Spinal cord (tissue), 10 donors: ENCODE data around the gene SCN2A. TPM values are rescaled to one million over a fixed set of nuclear protein-coding genes. Genes with fewer than 3 reads are reported as not detected.

Experiments
- DNase-seq, 6 donors: peaks; one replicate each; pipeline versions ENCODE4 v3.0.0 to v3.0.0-alpha.2; 2013 to 2015; ENCODE audit warnings: low spot score in 6 of 6, low read depth in 4 of 6
- H3K27ac ChIP-seq: one replicate; pipeline ENCODE4 v1.5.1; 2013; ENCODE audit warnings: low read depth, low read length, control low read depth
- H3K27me3 ChIP-seq: one replicate; pipeline ENCODE4 v1.6.1; 2013; ENCODE audit warnings: low read length; ENCODE audit not compliant: control insufficient read depth, insufficient read depth
- H3K36me3 ChIP-seq: one replicate; pipeline ENCODE4 v1.6.1; 2013; ENCODE audit warnings: low read length; ENCODE audit not compliant: control insufficient read depth, insufficient read depth
- H3K4me1 ChIP-seq: one replicate; pipeline ENCODE4 v1.6.1; 2013; ENCODE audit warnings: low read length; ENCODE audit not compliant: control insufficient read depth, insufficient read depth
- H3K4me3 ChIP-seq: one replicate; pipeline ENCODE4 v1.5.1; 2013; ENCODE audit warnings: low read depth, low read length, control low read depth
- H3K9me3 ChIP-seq: one replicate; pipeline ENCODE4 v1.6.1; 2013; ENCODE audit warnings: low read length; ENCODE audit not compliant: control insufficient read depth, insufficient read depth
- WGBS: methylation state at CpG from one replicate; pipeline ENCODE4 v1.1.5; 2013; ENCODE audit warnings: missing lambda C conversion rate; ENCODE audit not compliant: insufficient coverage; 5-methylcytosine and 5-hydroxymethylcytosine counted together
- polyA plus RNA-seq, 2 donors: library from polyadenylated mRNA; unstranded; fragments of 120-200 nt; gene quantifications; one replicate each; pipeline ENCODE4 v1.2.1, GENCODE V29; 2013; ENCODE audit not compliant: insufficient read length in 2 of 2
- total RNA-seq, 2 donors: library from RNA; depleted of rRNA in 1 of 2; stranded (reverse); fragments of 120-200 nt in 1 of 2; fragments of >200 nt in 1 of 2; gene quantifications; one replicate each; pipeline versions ENCODE4 v1.2.3 to v1.2.4, GENCODE V29; 2013 to 2014
- donor health status: healthy.

The SCN2A gene
- total and polyA plus RNA-seq, 4 donors: 24.2 to 107 (median 51.4) TPM

- no peaks in the 10 kb centered on the region for H3K9me3 ChIP-seq
- H3K27ac ChIP-seq: no peak overlapping the region
- H3K4me1 ChIP-seq: no peaks in the 10 kb centered on the region
- H3K36me3 ChIP-seq: no peaks in the 10 kb centered on the region
- H3K27me3 ChIP-seq: no peaks in the 10 kb centered on the region
- WGBS: no CpG with 5 or more reads among the region's 2 CpGs
- DNase-seq: no peak
- no peak overlapping the region for H3K4me3 ChIP-seq
Observed at GRCh38 chr2:165357758-165358157, 118.5 kb downstream of the SCN2A start.

GRCh38 chr2:165361514-165361913, 122.3 kb downstream of the SCN2A start:
- H3K9me3 ChIP-seq: no peaks in the 10 kb centered on the region
- no CpG with 5 or more reads among the region's 4 CpGs for WGBS
- no peak overlapping the region for H3K4me3 ChIP-seq
- H3K4me1 ChIP-seq: no peaks in the 10 kb centered on the region
- no peak overlapping the region for H3K27ac ChIP-seq
- no peaks in the 10 kb centered on the region for H3K27me3 ChIP-seq
- no peak for DNase-seq
- peaks cover 2% of the 10 kb centered on the region for H3K36me3 ChIP-seq

- Histone ChIP-seq H3K27me3 (no peaks in the 10 kb centered on the region), H3K27ac (no peak overlapping the region), H3K4me1 (no peaks in the 10 kb centered on the region), H3K4me3 (no peak overlapping the region), H3K36me3 (peaks cover 2% of the 10 kb centered on the region), H3K9me3 (no peaks in the 10 kb centered on the region)
- no peak for DNase-seq
- WGBS: 84% methylated on average over 7 of the region's 11 CpGs
Observed at GRCh38 chr2:165369131-165369897, 130.1 kb downstream of the SCN2A start.

GRCh38 chr2:165369898-165370296, 130.7 kb downstream of the SCN2A start:
- Histone ChIP-seq H3K4me3 (no peak overlapping the region), H3K27ac (no peak overlapping the region), H3K27me3 (no peaks in the 10 kb centered on the region), H3K36me3 (peaks cover 2% of the 10 kb centered on the region), H3K4me1 (no peaks in the 10 kb centered on the region), H3K9me3 (no peaks in the 10 kb centered on the region)
- DNase-seq: peak in 1 of 6 donors; percentile 15
- no CpG with 5 or more reads among the region's 2 CpGs for WGBS

- WGBS: 77% methylated on average over 6 of the region's 6 CpGs
- no peak overlapping the region for H3K4me3 ChIP-seq
- H3K9me3 ChIP-seq: no peaks in the 10 kb centered on the region
- DNase-seq: no peak
- H3K4me1 ChIP-seq: no peaks in the 10 kb centered on the region
- H3K27ac ChIP-seq: no peak overlapping the region
- no peaks in the 10 kb centered on the region for H3K27me3 ChIP-seq
- H3K36me3 ChIP-seq: peaks cover 2% of the 10 kb centered on the region
Observed at GRCh38 chr2:165371356-165371755, 132.1 kb downstream of the SCN2A start.

- peak in 3 of 6 donors; percentile 7 to 32 (median 20) for DNase-seq
- no CpG with 5 or more reads among the region's 5 CpGs for WGBS
- H3K36me3 ChIP-seq: no peaks in the 10 kb centered on the region
Observed at GRCh38 chr2:165373278-165374010, 134.2 kb downstream of the SCN2A start.

GRCh38 chr2:165376571-165376975, 137.4 kb downstream of the SCN2A start:
- WGBS: no CpG with 5 or more reads among the region's 3 CpGs
- Histone ChIP-seq H3K36me3 (no peaks in the 10 kb centered on the region), H3K27me3 (no peaks in the 10 kb centered on the region), H3K27ac (no peak overlapping the region), H3K9me3 (no peaks in the 10 kb centered on the region), H3K4me3 (no peak overlapping the region), H3K4me1 (no peaks in the 10 kb centered on the region)
- peak in 2 of 6 donors; percentile 8 to 23 for DNase-seq

More at GRCh38 chr2:165373278-165374010, 134.2 kb downstream of the SCN2A start:
- Histone ChIP-seq H3K4me1 (no peaks in the 10 kb centered on the region), H3K27me3 (no peaks in the 10 kb centered on the region), H3K27ac (no peak overlapping the region), H3K9me3 (no peaks in the 10 kb centered on the region), H3K4me3 (no peak overlapping the region)

GRCh38 chr2:165382362-165382761, 143.1 kb downstream of the SCN2A start:
- Histone ChIP-seq H3K4me1 (no peaks in the 10 kb centered on the region), H3K4me3 (no peak overlapping the region), H3K27me3 (no peaks in the 10 kb centered on the region), H3K9me3 (no peaks in the 10 kb centered on the region), H3K36me3 (no peaks in the 10 kb centered on the region), H3K27ac (no peak overlapping the region)
- DNase-seq: no peak
- WGBS: no CpG with 5 or more reads among the region's 2 CpGs

- Histone ChIP-seq H3K9me3 (no peaks in the 10 kb centered on the region), H3K4me1 (no peaks in the 10 kb centered on the region), H3K27me3 (no peaks in the 10 kb centered on the region), H3K4me3 (no peak overlapping the region), H3K36me3 (no peaks in the 10 kb centered on the region), H3K27ac (no peak overlapping the region)
- DNase-seq: no peak
Observed at GRCh38 chr2:165390875-165391274, 151.7 kb downstream of the SCN2A start.

- no peaks in the 10 kb centered on the region for H3K9me3 ChIP-seq
- H3K36me3 ChIP-seq: no peaks in the 10 kb centered on the region
- no peaks in the 10 kb centered on the region for H3K27me3 ChIP-seq
- no peak overlapping the region for H3K4me3 ChIP-seq
- DNase-seq: no peak
- H3K4me1 ChIP-seq: no peaks in the 10 kb centered on the region
- WGBS: no CpG with 5 or more reads among the region's 2 CpGs
- no peak overlapping the region for H3K27ac ChIP-seq
Observed at GRCh38 chr2:165391791-165392190, 152.6 kb downstream of the SCN2A start.
